Measurements from ENCODE around the gene TBXAS1. TPM values are rescaled to one million over a fixed set of nuclear protein-coding genes. Genes with fewer than 3 reads are reported as not detected.
"Not testable (repeated sequence)": the region's sequence is repeated elsewhere in the genome, so short reads cannot be mapped to it uniquely, and the experiment has no call there.

The TBXAS1 gene
- total RNA-seq, 4 donors from 2014 or later = 0.41 to 5.2 (median 3.3) TPM

GRCh38 chr7:139918480-139918879 is 89.4 kb downstream of the TBXAS1 start:
- peak; percentile 18 to 33 for DNase-seq
- Histone ChIP-seq H3K36me3 (no peaks in the 10 kb centered on the region), H3K4me1 (peaks cover 4 to 16% of the 10 kb centered on the region in 2 donors), H3K27me3 (no peaks in the 10 kb centered on the region), H3K9me3 (no peaks in the 10 kb centered on the region), H3K27ac (no peak overlapping the region), H3K4me3 (no peak overlapping the region)
- peak; percentile 41 to 45 for ATAC-seq
- in situ Hi-C loops (cut with MboI; ENCODE audit: low sequenced_read_pairs in 4 of 4) = no loop called here
- TF ChIP-seq POLR2A (IDR thresholded peaks at IDR 0.05) = no peak
- no peak for TF ChIP-seq CTCF (IDR thresholded peaks at IDR 0.05 in 4 of 5, conservative IDR thresholded peaks at IDR 0.05 in 1 of 5)
- intact Hi-C loops (cut with DNase I; ENCODE audit: low total_unique reads) = no loop called here

GRCh38 chr7:139923090-139923489 is 94.0 kb downstream of the TBXAS1 start:
- no peak overlapping the region for H3K27ac ChIP-seq
- TF ChIP-seq POLR2A (IDR thresholded peaks at IDR 0.05) (no peak), CTCF (IDR thresholded peaks at IDR 0.05 in 4 of 5, conservative IDR thresholded peaks at IDR 0.05 in 1 of 5) (no peak)
- in situ Hi-C loops (cut with MboI; ENCODE audit: low sequenced_read_pairs in 4 of 4) (no loop called here), intact Hi-C loops (cut with DNase I; ENCODE audit: low total_unique reads) (no loop called here)
- no peak for ATAC-seq
- H3K36me3 ChIP-seq = no peaks in the 10 kb centered on the region
- DNase-seq = no peak
- H3K9me3 ChIP-seq = no peaks in the 10 kb centered on the region
- no peak overlapping the region for H3K4me3 ChIP-seq
- H3K27me3 ChIP-seq = no peaks in the 10 kb centered on the region
- H3K4me1 ChIP-seq = peaks cover 0 to 10% of the 10 kb centered on the region in 2 donors

GRCh38 chr7:139924461-139924860 is 95.4 kb downstream of the TBXAS1 start:
- H3K4me3 ChIP-seq = no peak overlapping the region
- no peak for ATAC-seq
- no peaks in the 10 kb centered on the region for H3K36me3 ChIP-seq
- no peak for TF ChIP-seq POLR2A (IDR thresholded peaks at IDR 0.05)
- no peak for TF ChIP-seq CTCF (IDR thresholded peaks at IDR 0.05 in 4 of 5, conservative IDR thresholded peaks at IDR 0.05 in 1 of 5)
- in situ Hi-C loops (cut with MboI; ENCODE audit: low sequenced_read_pairs in 4 of 4) (no loop called here), intact Hi-C loops (cut with DNase I; ENCODE audit: low total_unique reads) (no loop called here)
- H3K4me1 ChIP-seq = no peaks in the 10 kb centered on the region
- H3K27ac ChIP-seq = no peak overlapping the region
- no peaks in the 10 kb centered on the region for H3K9me3 ChIP-seq
- H3K27me3 ChIP-seq = no peaks in the 10 kb centered on the region
- DNase-seq = no peak

GRCh38 chr7:139929221-139929620 is 100.2 kb downstream of the TBXAS1 start:
- in situ Hi-C loops (cut with MboI; ENCODE audit: low sequenced_read_pairs in 4 of 4); ATAC-seq: not testable (repeated sequence)

GRCh38 chr7:139930286-139930965 is 101.4 kb downstream of the TBXAS1 start:
- no peak for ATAC-seq
- H3K4me1 ChIP-seq = no peaks in the 10 kb centered on the region
- no peak for DNase-seq
- H3K36me3 ChIP-seq = no peaks in the 10 kb centered on the region
- H3K27ac ChIP-seq = no peak overlapping the region
- H3K4me3 ChIP-seq = no peak overlapping the region
- no peaks in the 10 kb centered on the region for H3K9me3 ChIP-seq
- TF ChIP-seq CTCF (IDR thresholded peaks at IDR 0.05 in 4 of 5, conservative IDR thresholded peaks at IDR 0.05 in 1 of 5) (no peak), POLR2A (IDR thresholded peaks at IDR 0.05) (no peak)
- in situ Hi-C loops (cut with MboI; ENCODE audit: low sequenced_read_pairs in 4 of 4) = no loop called here
- no peaks in the 10 kb centered on the region for H3K27me3 ChIP-seq
- intact Hi-C loops (cut with DNase I; ENCODE audit: low total_unique reads) = no loop called here

More at GRCh38 chr7:139929221-139929620, 100.2 kb downstream of the TBXAS1 start:
- intact Hi-C loops (cut with DNase I; ENCODE audit: low total_unique reads); H3K27ac ChIP-seq; H3K27me3 ChIP-seq; H3K4me3 ChIP-seq; H3K9me3 ChIP-seq; H3K36me3 ChIP-seq; H3K4me1 ChIP-seq; DNase-seq: not testable (repeated sequence)

Data from gastrocnemius medialis (tissue), 4 donors.